Stimulated activated CD4-positive, alpha-beta T cell treated with anti-CD3 and anti-CD28 coated beads, Interleukin-1b, Interleukin-23, amount 100 ng/mL, for 1 hour (primary cell): ENCODE data around the gene EGLN1.

ENCODE experiments used
- DNase-seq, 2 donors: peaks; one replicate each; pipeline ENCODE4 v3.0.0-alpha.2; 2020; ENCODE audit warnings: low read depth in 2 of 2

Gene EGLN1

GRCh38 chr1:231397886-231398671, 24.0 kb downstream of the EGLN1 start:
- DNase-seq = no peak

DNA sequence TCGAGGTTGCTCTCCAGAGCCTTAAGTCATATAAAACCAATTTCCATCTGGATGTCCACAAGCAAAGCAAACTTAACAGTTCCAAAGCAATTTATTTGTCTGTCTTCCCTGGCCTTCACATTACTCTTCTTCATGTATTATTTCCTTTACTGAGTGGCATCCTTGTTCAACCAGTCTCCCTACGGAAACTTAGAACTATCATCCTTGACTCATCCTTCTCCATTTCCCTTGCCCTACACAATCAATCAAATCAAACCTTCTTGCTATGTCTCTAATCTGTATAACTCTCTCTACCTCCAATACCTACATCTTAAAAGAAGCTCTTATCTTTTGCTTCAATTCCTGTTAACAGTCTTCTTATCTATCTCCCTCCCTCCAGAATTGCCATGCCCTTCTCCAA, 25.4 kb downstream of the EGLN1 start:
- DNase-seq = no peak

DNA sequence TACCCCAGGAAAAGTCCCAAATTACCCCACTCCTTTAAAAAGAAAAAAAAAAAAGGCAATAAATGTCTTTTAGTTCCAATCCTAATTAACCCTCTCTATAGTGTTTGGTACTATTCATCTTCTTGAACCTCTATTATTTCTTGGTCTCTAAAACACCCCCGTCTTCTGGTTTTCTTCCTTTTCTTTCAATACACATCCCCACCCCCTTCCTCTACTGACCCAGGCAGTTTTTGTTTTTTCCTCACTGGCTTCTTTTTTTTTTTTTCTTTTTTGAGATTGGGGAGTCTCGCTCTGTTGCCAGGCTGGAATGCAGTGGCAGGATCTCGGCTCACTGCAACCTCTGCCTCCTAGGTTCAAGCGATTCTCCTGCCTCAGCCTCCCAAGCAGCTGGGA, 26.1 kb downstream of the EGLN1 start:
- DNase-seq = no peak

- DNase-seq = no peak
Measured at GRCh38 chr1:231395076-231395997, 26.8 kb downstream of the EGLN1 start.

DNA sequence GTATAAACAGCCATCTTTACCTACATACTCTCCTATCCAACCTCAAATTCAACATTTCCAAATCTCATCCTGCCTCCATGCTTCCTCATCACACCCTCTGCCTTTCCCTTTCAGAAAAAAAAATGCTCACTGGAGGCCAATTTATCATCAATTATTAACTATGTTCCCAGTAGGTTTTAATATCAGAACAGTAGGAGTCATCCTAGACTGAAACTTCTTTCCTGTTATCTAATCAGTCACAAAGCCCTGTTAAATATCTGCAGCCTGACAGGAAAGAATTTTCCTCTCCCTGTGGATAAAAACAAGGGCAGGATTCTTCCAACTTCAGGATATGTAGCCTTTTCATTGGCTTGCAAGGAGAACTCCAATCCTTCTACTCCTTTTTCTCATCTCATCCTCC, 28.4 kb downstream of the EGLN1 start:
- no peak for DNase-seq

DNA sequence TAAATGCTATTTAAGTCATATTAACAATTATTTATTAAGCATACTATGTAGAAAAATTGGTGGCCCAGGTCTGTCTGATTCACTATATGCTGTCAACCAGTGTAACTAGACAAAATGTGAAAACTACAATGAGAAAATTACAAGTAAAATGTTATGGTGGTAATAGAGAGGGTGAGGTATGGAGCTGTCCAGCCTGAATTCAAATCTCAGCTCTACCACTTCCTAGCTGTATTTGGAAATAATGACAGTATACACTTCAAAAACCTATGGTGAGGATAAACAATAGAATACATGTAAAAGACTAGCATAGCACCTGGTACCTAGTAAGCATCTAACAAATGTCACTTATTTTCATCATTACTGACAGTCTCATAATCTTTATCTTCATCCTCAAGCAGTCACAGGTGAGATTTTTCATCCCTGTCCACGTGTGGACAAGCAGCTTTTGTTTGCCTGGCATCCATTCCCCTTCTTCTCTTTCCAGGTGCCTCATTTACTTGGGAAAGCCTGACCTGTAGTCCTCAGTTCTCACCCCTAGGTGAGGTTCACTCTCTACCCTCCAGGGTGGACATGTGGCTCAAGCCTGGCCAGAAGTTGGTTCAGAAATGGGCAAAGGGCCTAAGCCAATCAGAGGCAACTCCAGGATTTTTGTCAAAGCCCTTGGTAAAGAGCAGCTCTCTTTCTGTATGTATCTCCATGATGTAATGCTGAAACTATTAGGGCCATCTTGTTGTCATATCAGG, 29.5 kb downstream of the EGLN1 start:
- no peak for DNase-seq

DNA sequence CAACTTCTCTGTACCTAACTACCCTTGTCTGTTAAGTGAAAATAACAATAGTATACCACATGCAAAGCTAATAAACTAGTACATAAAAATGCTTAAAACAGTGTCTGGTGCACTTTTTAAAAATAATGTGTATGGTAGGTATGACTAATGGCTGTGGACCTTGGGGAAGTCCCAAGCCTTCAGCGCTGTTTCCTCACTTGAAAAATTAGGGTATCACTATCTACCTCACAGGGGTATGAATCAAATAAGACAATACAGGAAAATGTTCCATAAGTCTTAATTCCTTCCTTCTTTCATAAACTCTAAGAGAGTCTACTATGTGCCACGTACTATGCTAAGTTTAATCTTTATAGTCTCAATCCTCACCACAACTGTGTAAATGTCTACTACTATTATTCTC, 32.0 kb downstream of the EGLN1 start:
- DNase-seq = no peak

DNA sequence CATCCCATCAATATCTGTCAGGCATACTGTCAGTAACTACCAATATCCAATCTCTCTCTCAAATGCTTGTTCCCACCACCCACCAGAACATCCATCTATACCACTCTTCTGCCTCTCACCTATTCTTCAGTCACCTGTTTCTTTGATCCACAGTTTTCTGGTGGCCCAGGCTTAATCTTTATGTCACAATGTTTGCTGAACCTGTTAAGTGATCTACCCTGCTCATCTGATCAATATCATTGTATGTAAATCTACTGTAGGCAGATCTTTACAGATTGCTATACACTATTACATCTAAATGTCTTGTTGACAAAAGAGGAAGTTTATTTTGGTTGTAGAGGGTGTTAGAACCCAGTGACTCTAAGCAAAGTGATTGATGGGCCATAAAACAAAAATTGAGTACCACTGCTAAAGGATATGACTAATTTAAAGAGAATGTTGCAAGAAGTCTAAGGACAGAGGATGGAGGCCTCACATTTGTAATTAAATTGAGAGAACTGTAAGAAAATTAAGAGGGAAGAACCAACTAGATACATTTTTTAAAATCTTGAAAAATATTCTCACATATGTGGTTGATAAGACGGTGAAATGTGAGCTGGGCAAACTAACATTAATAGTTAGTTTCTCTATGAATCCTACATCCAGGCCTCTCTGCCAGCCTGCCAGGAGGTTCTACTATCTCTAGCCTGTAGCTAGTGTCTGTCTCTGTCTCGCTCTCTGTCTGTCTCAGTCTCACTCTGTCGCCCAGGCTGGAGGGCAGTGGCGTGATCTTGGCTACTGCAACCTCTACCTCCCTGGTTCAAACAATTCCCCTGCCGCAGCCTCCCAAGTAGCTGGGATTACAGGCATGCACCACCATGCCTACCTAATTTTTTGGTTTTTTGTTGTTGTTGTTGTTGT, 34.1 kb downstream of the EGLN1 start:
- no peak for DNase-seq

DNA sequence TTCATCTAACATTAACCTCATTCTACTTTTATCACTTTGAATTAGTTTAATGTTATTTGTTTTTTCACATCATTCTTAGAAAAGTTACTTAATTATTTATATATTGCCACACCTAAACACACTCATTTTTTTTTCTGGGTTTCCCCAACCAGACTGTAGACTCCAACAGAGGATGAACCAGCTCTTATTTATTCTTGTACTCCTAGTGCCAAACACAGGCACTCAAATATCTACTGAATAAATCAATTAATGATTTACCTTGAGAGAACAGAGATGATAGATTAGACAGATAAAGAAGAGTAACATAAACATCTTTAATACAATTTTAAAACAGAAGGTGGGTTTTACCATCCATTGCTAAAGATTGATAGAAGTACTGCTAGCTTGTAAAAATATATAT, 35.6 kb downstream of the EGLN1 start:
- no peak for DNase-seq

GRCh38 chr1:231385416-231385748, 36.7 kb downstream of the EGLN1 start:
- DNase-seq = no peak

- DNase-seq = no peak
Measured at GRCh38 chr1:231384696-231385415, 37.2 kb downstream of the EGLN1 start.

DNA sequence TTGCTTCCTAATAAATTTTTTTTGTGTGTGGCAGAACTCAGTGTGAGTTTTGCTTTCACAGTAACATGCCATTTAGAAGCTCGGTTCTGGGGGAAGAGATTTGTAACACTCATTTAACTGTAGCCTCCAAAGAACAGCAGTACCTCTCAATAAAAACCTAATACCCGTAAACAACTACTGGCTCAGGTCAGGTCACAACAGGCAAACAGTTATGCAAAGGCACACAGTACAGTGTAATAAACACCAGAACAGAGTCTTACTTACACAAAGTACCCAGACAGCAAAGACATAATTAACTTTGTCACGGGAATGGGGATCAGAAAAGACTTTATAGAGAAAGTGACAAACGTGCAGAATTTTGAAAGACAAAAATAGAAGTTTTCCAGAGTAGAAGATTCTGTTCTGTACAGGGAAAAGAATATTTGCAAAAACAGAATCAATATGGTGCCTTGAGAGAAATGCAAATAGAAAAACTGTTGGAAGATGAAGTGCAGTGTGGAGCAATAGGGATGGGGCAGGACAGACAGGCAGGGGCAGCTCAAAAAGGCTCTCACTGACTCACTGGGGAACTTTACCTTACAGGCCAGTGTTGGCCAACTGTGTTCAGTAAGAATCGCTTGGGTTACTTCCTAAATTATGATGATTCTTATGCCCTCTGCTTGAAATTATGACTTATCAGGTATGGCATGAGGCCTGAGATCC, 38.8 kb downstream of the EGLN1 start:
- DNase-seq = no peak

DNA sequence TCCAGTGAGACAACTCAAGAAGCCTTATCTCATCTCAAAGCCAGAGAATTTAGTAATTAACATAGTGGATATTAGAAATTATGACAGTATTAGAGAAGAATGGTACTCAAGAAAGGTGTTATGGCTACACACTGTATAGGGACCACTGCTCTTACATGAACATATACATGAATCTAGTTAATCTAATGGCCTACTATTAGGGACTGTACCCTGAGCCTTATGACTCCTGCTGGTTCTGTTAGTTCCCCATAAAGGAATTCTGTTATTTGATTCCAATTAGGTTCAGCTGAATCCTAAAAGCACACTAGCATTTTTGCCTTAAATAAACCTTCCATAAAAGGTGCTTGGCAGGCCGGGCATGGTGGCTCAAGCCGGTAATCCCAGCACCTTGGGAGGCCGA, 39.7 kb downstream of the EGLN1 start:
- DNase-seq = no peak

- no peak for DNase-seq
Measured at GRCh38 chr1:231381729-231382128, 40.4 kb downstream of the EGLN1 start.

GRCh38 chr1:231376875-231377549, 45.1 kb downstream of the EGLN1 start:
- no peak for DNase-seq

DNA sequence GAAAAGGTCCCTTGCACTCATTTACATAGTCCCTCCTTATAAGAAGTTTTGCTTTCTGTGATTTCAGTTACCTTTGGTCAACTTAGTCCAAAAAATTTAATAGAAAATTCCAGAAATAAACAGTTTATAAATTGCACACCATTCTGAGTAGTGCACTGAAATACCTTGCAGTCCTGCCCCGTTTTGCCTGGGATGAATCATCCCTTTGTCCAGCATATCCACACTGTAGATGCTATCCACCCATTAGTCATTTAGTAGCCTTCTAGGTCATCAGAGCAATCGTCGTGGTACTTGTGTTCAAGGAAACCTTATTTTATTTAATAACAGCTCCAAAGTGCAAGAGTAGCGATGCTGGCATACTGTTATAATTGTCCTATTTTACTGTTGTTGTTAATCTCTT, 46.0 kb downstream of the EGLN1 start:
- DNase-seq = no peak

GRCh38 chr1:231374394-231374793, 47.7 kb downstream of the EGLN1 start:
- DNase-seq = no peak

- no peak for DNase-seq
Measured at GRCh38 chr1:231372501-231372900, 49.6 kb downstream of the EGLN1 start.

- no peak for DNase-seq
Measured at GRCh38 chr1:231369282-231369681, 52.8 kb downstream of the EGLN1 start.

DNA sequence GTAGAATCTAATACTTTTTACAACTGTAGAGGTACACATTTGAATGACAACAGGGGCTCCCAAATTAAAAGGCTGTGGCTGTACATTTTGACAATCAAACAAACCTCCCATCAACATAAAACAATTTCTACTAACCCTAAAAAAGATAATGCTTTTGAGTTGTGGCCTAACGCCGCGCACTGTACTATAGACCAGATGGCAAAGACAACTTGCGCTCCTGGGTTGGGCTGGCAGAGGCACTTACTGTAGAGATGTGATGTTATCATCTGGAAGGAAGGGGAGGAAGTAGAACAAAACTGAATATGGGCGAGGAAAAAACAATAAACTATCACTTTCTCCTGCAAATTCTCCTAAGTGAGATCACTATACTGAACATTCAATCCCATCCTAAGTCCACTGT, 57.9 kb downstream of the EGLN1 start:
- DNase-seq = no peak
